NB4 (cell line): Measurements from ENCODE around the gene RNF39.

Experiments
- DNase-seq: peaks from one replicate; pipeline ENCODE4 v3.0.0; 2010; ENCODE audit warnings: low read depth
- H3K4me3 ChIP-seq: one replicate; pipeline ENCODE4 v1.5.1; 2011; ENCODE audit warnings: mild to moderate bottlenecking, low read depth, low read length, moderate library complexity
- CTCF ChIP-seq: IDR thresholded peaks from one replicate; pipeline ENCODE4 v1.5.1; 2012; ENCODE audit warnings: low read depth, low read length
- MAX ChIP-seq: IDR thresholded peaks from 2 replicates; pipeline ENCODE4 v1.6.1; 2011; ENCODE audit warnings: low read depth, low read length
- MYC ChIP-seq: IDR thresholded peaks from 2 replicates; pipeline ENCODE4 v1.6.1; 2011; ENCODE audit warnings: low read depth, low read length
- POLR2A ChIP-seq: IDR thresholded peaks from 2 replicates; pipeline ENCODE4 v1.6.1; 2011; ENCODE audit warnings: mild to moderate bottlenecking; ENCODE audit not compliant: insufficient read length; ENCODE audit errors: extremely low read depth

RNF39 gene

GRCh38 chr6:30022189-30022588, 53.4 kb downstream of the RNF39 start:
- no peak for DNase-seq
- TF ChIP-seq POLR2A (no peak), MAX (no peak), CTCF (no peak), MYC (no peak)
- no peak overlapping the region for H3K4me3 ChIP-seq

- no peak overlapping the region for H3K4me3 ChIP-seq
- DNase-seq = no peak
- TF ChIP-seq MAX = no peak
- TF ChIP-seq CTCF = no peak
- no peak for TF ChIP-seq MYC
- TF ChIP-seq POLR2A = no peak
Observed at GRCh38 chr6:30020626-30021025, 54.9 kb downstream of the RNF39 start.
